LNCAP (cell line): ENCODE measurements around the gene MUC12.

ENCODE experiments used
- CTCF ChIP-seq: fragments of 450-650 bp; IDR thresholded peaks from 2 replicates; pipeline ENCODE4 v1.5.1; 2017; ENCODE audit warnings: mild to moderate bottlenecking

The MUC12 gene

GRCh38 chr7:100971111-100972001 lies 2.0 kb downstream of the MUC12 start:
- TF ChIP-seq CTCF: no peak

GRCh38 chr7:100972002-100972347 lies 2.6 kb downstream of the MUC12 start:
- TF ChIP-seq CTCF: no peak

- no peak for TF ChIP-seq CTCF
These were observed 4.7 kb downstream of the MUC12 start for GRCh38 chr7:100974021-100974420.

- no peak for TF ChIP-seq CTCF
These were observed 6.0 kb downstream of the MUC12 start for GRCh38 chr7:100975371-100975821.

GRCh38 chr7:100978300-100978699 lies 8.9 kb downstream of the MUC12 start:
- no peak for TF ChIP-seq CTCF

GRCh38 chr7:100983451-100984187 lies 14.3 kb downstream of the MUC12 start:
- no peak for TF ChIP-seq CTCF

GRCh38 chr7:100991631-100992030 lies 22.3 kb downstream of the MUC12 start:
- TF ChIP-seq CTCF: no peak
